ENCODE data around the gene TRIM46. TPM values are rescaled to one million over a fixed set of nuclear protein-coding genes. Genes with fewer than 3 reads are reported as not detected.
A peak's percentile ranks its signal among the peaks of the same experiment; 100 is the strongest.

TRIM46 gene
- total RNA-seq, 5 donors from 2014 or later (not counting 1 experiment from before 2014, with no cell fraction given) = 5.1 to 12.2 (median 9.8) TPM

- H3K4me3 Mint-ChIP-seq = peak overlapping the region; percentile 99 to 100 (median 99)
Measured at GRCh38 chr1:155174324-155175280, 953 bp downstream of the TRIM46 start.

GRCh38 chr1:155175281-155175926 is 1.8 kb downstream of the TRIM46 start:
- Histone ChIP-seq H3K4me3 (ENCODE audit: control insufficient read depth in 1 of 2, extremely low read depth in 1 of 2, low read length in 1 of 2) (no peak overlapping the region), H3K36me3 (ENCODE audit: control insufficient read depth in 2 of 2, extremely low read depth in 1 of 2, insufficient read depth in 1 of 2, low read length in 1 of 2) (peaks cover 10 to 31% of the 10 kb centered on the region in 2 donors), H3K27me3 (replicated peaks in 1 of 2; ENCODE audit: control insufficient read depth in 2 of 2, extremely low read depth in 1 of 2, insufficient read depth in 2 of 2, low read length in 1 of 2) (no peaks in the 10 kb centered on the region), H3K9me3 (no peaks in the 10 kb centered on the region), H3K4me1 (ENCODE audit: control insufficient read depth in 1 of 2, extremely low read depth in 1 of 2, insufficient read depth in 2 of 2, low read length in 2 of 2) (peaks cover 16 to 51% of the 10 kb centered on the region in 2 experiments), H3K27ac (ENCODE audit: low read length) (peak overlapping the region; percentile 78)
- Mint-ChIP-seq H3K4me1 (peaks cover 40 to 44% (median 42%) of the 10 kb centered on the region in 3 donors), H3K27ac (peak overlapping the region; percentile 80 to 83), H3K36me3 (peaks cover 5% of the 10 kb centered on the region), H3K27me3 (no peaks in the 10 kb centered on the region), H3K4me3 (peak overlapping the region; percentile 55 to 100 (median 67)), H3K9me3 (no peaks in the 10 kb centered on the region)
- CTCF ChIA-PET = interaction anchor here (0.6 to 3.4 kb wide), 9 partner anchors 8 to 329 kb away, joined by 3 to 21 read pairs (median 3); no protein-coding TSS in a partner anchor
- peak in 2 of 35 experiments; percentile 15 to 17 for DNase-seq
- 88% methylated on average over 3 of the region's 12 CpGs for WGBS (ENCODE audit: insufficient coverage)
- POLR2A ChIA-PET = interaction anchor here in 1 of 2 donors (0.5 to 1.2 kb wide), 2 partner anchors 19 to 107 kb away, joined by 3 read pairs; no protein-coding TSS in a partner anchor
- ATAC-seq (replicated peaks in 1 of 4) = no peak

More at GRCh38 chr1:155174324-155175280, 953 bp downstream of the TRIM46 start:
- H3K27me3 Mint-ChIP-seq = no peaks in the 10 kb centered on the region
- no peaks in the 10 kb centered on the region for H3K27me3 ChIP-seq (replicated peaks in 1 of 2; ENCODE audit: control insufficient read depth in 2 of 2, extremely low read depth in 1 of 2, insufficient read depth in 2 of 2, low read length in 1 of 2)
- peaks cover 7% of the 10 kb centered on the region for H3K36me3 Mint-ChIP-seq
- POLR2A ChIA-PET = interaction anchor here in 1 of 2 donors (0.5 to 1.2 kb wide), 4 partner anchors 20 to 1597 kb away, joined by 3 to 5 read pairs (median 3); no protein-coding TSS in a partner anchor
- H3K9me3 ChIP-seq = no peaks in the 10 kb centered on the region
- H3K4me1 ChIP-seq (ENCODE audit: control insufficient read depth in 1 of 2, extremely low read depth in 1 of 2, insufficient read depth in 2 of 2, low read length in 2 of 2) = peaks cover 16 to 51% of the 10 kb centered on the region in 2 experiments
- H3K27ac Mint-ChIP-seq = peak overlapping the region; percentile 99
- peak overlapping the region; percentile 78 to 88 for H3K4me3 ChIP-seq (ENCODE audit: control insufficient read depth in 1 of 2, extremely low read depth in 1 of 2, low read length in 1 of 2)
- peaks cover 8 to 32% of the 10 kb centered on the region in 2 donors for H3K36me3 ChIP-seq (ENCODE audit: control insufficient read depth in 2 of 2, extremely low read depth in 1 of 2, insufficient read depth in 1 of 2, low read length in 1 of 2)
- H3K9me3 Mint-ChIP-seq = no peaks in the 10 kb centered on the region
- DNase-seq (peak in 29 of 35 experiments; percentile 36 to 78 (median 44)), ATAC-seq (replicated peaks in 1 of 4) (peak in 2 of 4 experiments; percentile 8 to 9)
- WGBS (ENCODE audit: insufficient coverage) = 35% methylated on average over 22 of the region's 35 CpGs
- H3K4me1 Mint-ChIP-seq = peaks cover 40 to 44% (median 44%) of the 10 kb centered on the region in 3 donors
- peak overlapping the region; percentile 78 for H3K27ac ChIP-seq (ENCODE audit: low read length)
- CTCF ChIA-PET = interaction anchor here (0.6 to 3.4 kb wide), 11 partner anchors 18 to 330 kb away, joined by 3 to 21 read pairs (median 3); partner anchors contain the start of gene ADAM15 (in 1 of the 2)

DNA sequence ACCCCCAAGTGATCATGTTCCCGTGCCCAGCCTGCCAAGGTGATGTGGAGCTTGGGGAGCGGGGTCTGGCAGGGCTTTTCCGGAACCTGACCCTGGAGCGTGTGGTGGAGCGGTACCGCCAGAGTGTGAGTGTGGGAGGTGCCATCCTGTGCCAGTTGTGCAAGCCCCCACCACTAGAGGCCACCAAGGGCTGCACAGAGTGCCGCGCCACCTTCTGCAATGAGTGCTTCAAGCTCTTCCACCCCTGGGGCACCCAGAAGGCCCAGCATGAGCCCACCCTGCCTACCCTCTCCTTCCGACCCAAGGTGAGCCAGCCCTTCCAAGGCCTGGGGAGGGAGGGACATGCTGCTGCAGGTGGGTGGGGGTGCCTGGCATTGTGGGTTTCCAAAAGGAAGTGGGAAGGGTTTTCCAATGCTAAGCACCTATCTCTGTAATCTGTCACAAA is 2.3 kb downstream of the TRIM46 start:
- Mint-ChIP-seq H3K4me1 (peaks cover 40 to 44% (median 41%) of the 10 kb centered on the region in 3 donors), H3K9me3 (no peaks in the 10 kb centered on the region), H3K27me3 (no peaks in the 10 kb centered on the region), H3K4me3 (peak overlapping the region in 1 of 3 donors; percentile 56), H3K27ac (peak overlapping the region in 1 of 2 donors; percentile 69), H3K36me3 (peaks cover 5% of the 10 kb centered on the region)
- 77% methylated on average over 5 of the region's 9 CpGs for WGBS (ENCODE audit: insufficient coverage)
- Histone ChIP-seq H3K4me1 (ENCODE audit: control insufficient read depth in 1 of 2, extremely low read depth in 1 of 2, insufficient read depth in 2 of 2, low read length in 2 of 2) (peaks cover 16 to 51% of the 10 kb centered on the region in 2 experiments), H3K4me3 (ENCODE audit: control insufficient read depth in 1 of 2, extremely low read depth in 1 of 2, low read length in 1 of 2) (no peak overlapping the region), H3K27ac (ENCODE audit: low read length) (no peak overlapping the region), H3K27me3 (replicated peaks in 1 of 2; ENCODE audit: control insufficient read depth in 2 of 2, extremely low read depth in 1 of 2, insufficient read depth in 2 of 2, low read length in 1 of 2) (no peaks in the 10 kb centered on the region), H3K9me3 (no peaks in the 10 kb centered on the region), H3K36me3 (ENCODE audit: control insufficient read depth in 2 of 2, extremely low read depth in 1 of 2, insufficient read depth in 1 of 2, low read length in 1 of 2) (peaks cover 10 to 27% of the 10 kb centered on the region in 2 donors)
- ATAC-seq (replicated peaks in 1 of 4) = no peak
- DNase-seq = peak in 6 of 35 experiments; percentile 22 to 49 (median 30)
- CTCF ChIA-PET = interaction anchor here (0.6 to 2.3 kb wide), 5 partner anchors 9 to 148 kb away, joined by 3 to 18 read pairs (median 3); no protein-coding TSS in a partner anchor
- POLR2A ChIA-PET = interaction anchor here in 1 of 2 donors (1.2 kb wide), 1 partner anchor 18 kb away, joined by 3 read pairs; no protein-coding TSS in a partner anchor

- peaks cover 8% of the 10 kb centered on the region for H3K36me3 Mint-ChIP-seq
- ChIA-PET CTCF (interaction anchor here in 1 of 2 donors (0.6 to 1.4 kb wide), 4 partner anchors 17 to 65 kb away, joined by 3 to 5 read pairs (median 4); no protein-coding TSS in a partner anchor), POLR2A (no interaction called here)
- no peaks in the 10 kb centered on the region for H3K27me3 Mint-ChIP-seq
- peaks cover 16 to 47% of the 10 kb centered on the region in 2 experiments for H3K4me1 ChIP-seq (ENCODE audit: control insufficient read depth in 1 of 2, extremely low read depth in 1 of 2, insufficient read depth in 2 of 2, low read length in 2 of 2)
- no peaks in the 10 kb centered on the region for H3K9me3 ChIP-seq
- no peaks in the 10 kb centered on the region for H3K9me3 Mint-ChIP-seq
- no peak overlapping the region for H3K4me3 ChIP-seq (ENCODE audit: control insufficient read depth in 1 of 2, extremely low read depth in 1 of 2, low read length in 1 of 2)
- ATAC-seq (replicated peaks in 1 of 4) (peak in 3 of 4 experiments; percentile 34 to 41 (median 39)), DNase-seq (peak; percentile 50 to 91 (median 79))
- H3K4me3 Mint-ChIP-seq = peak overlapping the region; percentile 15 to 56 (median 40)
- no peak overlapping the region for H3K27ac ChIP-seq (ENCODE audit: low read length)
- H3K27me3 ChIP-seq (replicated peaks in 1 of 2; ENCODE audit: control insufficient read depth in 2 of 2, extremely low read depth in 1 of 2, insufficient read depth in 2 of 2, low read length in 1 of 2) = no peaks in the 10 kb centered on the region
- peaks cover 36 to 44% (median 41%) of the 10 kb centered on the region in 3 donors for H3K4me1 Mint-ChIP-seq
- peak overlapping the region; percentile 59 to 69 for H3K27ac Mint-ChIP-seq
- H3K36me3 ChIP-seq (ENCODE audit: control insufficient read depth in 2 of 2, extremely low read depth in 1 of 2, insufficient read depth in 1 of 2, low read length in 1 of 2) = peaks cover 13 to 27% of the 10 kb centered on the region in 2 donors
- WGBS (ENCODE audit: insufficient coverage) = 81% methylated on average over 6 of the region's 8 CpGs
Measured at GRCh38 chr1:155176544-155177071, 3.0 kb downstream of the TRIM46 start.

DNA sequence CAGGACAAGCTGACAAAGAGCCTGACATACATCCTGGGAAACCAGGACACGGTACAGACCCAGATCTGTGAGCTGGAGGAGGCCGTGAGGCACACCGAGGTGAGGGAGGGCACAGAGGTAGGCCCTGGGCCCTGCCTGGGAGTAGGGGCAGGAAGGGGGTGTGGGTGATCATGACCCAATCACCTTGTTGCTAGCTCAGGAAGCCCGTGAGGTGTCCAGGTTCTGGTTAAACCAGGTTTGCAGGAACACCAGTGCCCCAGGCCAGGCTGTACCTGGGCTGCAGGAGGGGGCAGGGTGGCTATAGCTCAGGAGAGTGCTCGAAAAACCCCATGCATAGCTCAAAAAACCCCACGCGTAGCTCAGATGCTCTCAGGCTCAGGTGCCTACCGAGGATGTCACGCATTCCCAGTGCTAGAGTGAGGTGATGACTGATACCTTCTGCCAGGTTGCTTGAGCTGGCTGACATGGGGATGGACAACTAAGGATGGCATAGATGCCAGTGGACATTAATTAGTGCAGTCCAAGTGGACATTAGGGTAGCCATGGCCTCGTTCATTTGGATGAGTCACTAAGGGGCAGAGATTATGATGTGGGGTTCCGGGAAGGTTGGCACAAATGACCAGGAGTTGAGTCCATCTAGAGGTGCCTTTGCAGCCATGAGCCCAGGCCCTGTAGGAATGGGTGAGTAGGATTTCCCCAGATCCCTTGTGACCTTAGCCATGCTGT is 3.7 kb downstream of the TRIM46 start:
- Mint-ChIP-seq H3K4me3 (no peak overlapping the region), H3K36me3 (peaks cover 11% of the 10 kb centered on the region), H3K9me3 (no peaks in the 10 kb centered on the region), H3K27me3 (no peaks in the 10 kb centered on the region), H3K4me1 (peaks cover 29 to 39% (median 35%) of the 10 kb centered on the region in 3 donors), H3K27ac (no peak overlapping the region)
- no peak overlapping the region for H3K27ac ChIP-seq (ENCODE audit: low read length)
- H3K9me3 ChIP-seq = no peaks in the 10 kb centered on the region
- peak in 1 of 35 experiments; percentile 2 for DNase-seq
- ATAC-seq (replicated peaks in 1 of 4) = no peak
- 77% methylated on average over 10 of the region's 11 CpGs for WGBS (ENCODE audit: insufficient coverage)
- peaks cover 12 to 43% of the 10 kb centered on the region in 2 experiments for H3K4me1 ChIP-seq (ENCODE audit: control insufficient read depth in 1 of 2, extremely low read depth in 1 of 2, insufficient read depth in 2 of 2, low read length in 2 of 2)
- peaks cover 13 to 27% of the 10 kb centered on the region in 2 donors for H3K36me3 ChIP-seq (ENCODE audit: control insufficient read depth in 2 of 2, extremely low read depth in 1 of 2, insufficient read depth in 1 of 2, low read length in 1 of 2)
- POLR2A ChIA-PET = interaction anchor here in 1 of 2 donors (0.5 kb wide), 1 partner anchor 126 kb away, joined by 5 read pairs; the partner anchor contains the start of gene ADAM15
- H3K4me3 ChIP-seq (ENCODE audit: control insufficient read depth in 1 of 2, extremely low read depth in 1 of 2, low read length in 1 of 2) = no peak overlapping the region
- H3K27me3 ChIP-seq (replicated peaks in 1 of 2; ENCODE audit: control insufficient read depth in 2 of 2, extremely low read depth in 1 of 2, insufficient read depth in 2 of 2, low read length in 1 of 2) = no peaks in the 10 kb centered on the region
- CTCF ChIA-PET = interaction anchor here (0.6 to 1.4 kb wide), 6 partner anchors 16 to 639 kb away, joined by 3 to 5 read pairs (median 4); no protein-coding TSS in a partner anchor

Data from T-cell (primary cell).